Measurements from ENCODE around the gene LGALS12.

Gene LGALS12

DNA sequence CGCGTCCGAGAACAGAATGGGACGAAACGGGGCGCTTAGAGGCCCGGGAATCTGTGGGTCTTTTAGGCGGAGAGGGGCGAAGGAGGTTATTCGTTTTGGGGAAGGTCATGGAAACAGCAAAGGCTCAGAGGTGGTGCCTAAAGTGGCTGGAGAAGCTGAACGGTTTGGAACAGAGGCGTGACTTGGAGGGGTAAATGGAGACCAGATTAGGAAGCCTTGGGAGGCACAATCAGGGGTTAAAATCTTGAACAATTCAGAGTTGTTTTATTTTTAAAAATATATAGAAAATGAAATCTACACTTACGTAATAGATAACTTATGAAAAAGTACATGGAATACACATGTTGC, 14.7 kb upstream of the LGALS12 start:
- H4K20me1 ChIP-seq (ENCODE audit: insufficient read depth, low read length), result no peaks in the 10 kb centered on the region
- H3K4me2 ChIP-seq (ENCODE audit: low read length), result no peak overlapping the region
- H3K4me3 ChIP-seq (ENCODE audit: low read length), result no peak overlapping the region
- H3K79me2 ChIP-seq (ENCODE audit: low read length), result no peaks in the 10 kb centered on the region
- H2AFZ ChIP-seq (ENCODE audit: low read depth, low read length), result no peak overlapping the region
- no peak for TF ChIP-seq EZH2phosphoT487 (IDR thresholded peaks at IDR 0.05; ENCODE audit: low read depth)
- TF ChIP-seq, protein P1, sequence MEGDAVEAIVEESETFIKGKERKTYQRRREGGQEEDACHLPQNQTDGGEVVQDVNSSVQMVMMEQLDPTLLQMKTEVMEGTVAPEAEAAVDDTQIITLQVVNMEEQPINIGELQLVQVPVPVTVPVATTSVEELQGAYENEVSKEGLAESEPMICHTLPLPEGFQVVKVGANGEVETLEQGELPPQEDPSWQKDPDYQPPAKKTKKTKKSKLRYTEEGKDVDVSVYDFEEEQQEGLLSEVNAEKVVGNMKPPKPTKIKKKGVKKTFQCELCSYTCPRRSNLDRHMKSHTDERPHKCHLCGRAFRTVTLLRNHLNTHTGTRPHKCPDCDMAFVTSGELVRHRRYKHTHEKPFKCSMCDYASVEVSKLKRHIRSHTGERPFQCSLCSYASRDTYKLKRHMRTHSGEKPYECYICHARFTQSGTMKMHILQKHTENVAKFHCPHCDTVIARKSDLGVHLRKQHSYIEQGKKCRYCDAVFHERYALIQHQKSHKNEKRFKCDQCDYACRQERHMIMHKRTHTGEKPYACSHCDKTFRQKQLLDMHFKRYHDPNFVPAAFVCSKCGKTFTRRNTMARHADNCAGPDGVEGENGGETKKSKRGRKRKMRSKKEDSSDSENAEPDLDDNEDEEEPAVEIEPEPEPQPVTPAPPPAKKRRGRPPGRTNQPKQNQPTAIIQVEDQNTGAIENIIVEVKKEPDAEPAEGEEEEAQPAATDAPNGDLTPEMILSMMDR (IDR thresholded peaks at IDR 0.05; ENCODE audit: low read depth, low read length), result no peak
- peaks cover 11% of the 10 kb centered on the region for H3K27me3 ChIP-seq (ENCODE audit: low read depth, low read length)
- H3K9ac ChIP-seq (ENCODE audit: low read length), result no peak overlapping the region
- no peaks in the 10 kb centered on the region for H3K36me3 ChIP-seq (replicated peaks; ENCODE audit: low read depth, low read length)
- no peaks in the 10 kb centered on the region for H3K9me3 ChIP-seq (ENCODE audit: insufficient read depth, low read length)
- H3K27ac ChIP-seq (ENCODE audit: low read length), result no peak overlapping the region
- H3K4me1 ChIP-seq (ENCODE audit: low read length), result no peaks in the 10 kb centered on the region

DNA sequence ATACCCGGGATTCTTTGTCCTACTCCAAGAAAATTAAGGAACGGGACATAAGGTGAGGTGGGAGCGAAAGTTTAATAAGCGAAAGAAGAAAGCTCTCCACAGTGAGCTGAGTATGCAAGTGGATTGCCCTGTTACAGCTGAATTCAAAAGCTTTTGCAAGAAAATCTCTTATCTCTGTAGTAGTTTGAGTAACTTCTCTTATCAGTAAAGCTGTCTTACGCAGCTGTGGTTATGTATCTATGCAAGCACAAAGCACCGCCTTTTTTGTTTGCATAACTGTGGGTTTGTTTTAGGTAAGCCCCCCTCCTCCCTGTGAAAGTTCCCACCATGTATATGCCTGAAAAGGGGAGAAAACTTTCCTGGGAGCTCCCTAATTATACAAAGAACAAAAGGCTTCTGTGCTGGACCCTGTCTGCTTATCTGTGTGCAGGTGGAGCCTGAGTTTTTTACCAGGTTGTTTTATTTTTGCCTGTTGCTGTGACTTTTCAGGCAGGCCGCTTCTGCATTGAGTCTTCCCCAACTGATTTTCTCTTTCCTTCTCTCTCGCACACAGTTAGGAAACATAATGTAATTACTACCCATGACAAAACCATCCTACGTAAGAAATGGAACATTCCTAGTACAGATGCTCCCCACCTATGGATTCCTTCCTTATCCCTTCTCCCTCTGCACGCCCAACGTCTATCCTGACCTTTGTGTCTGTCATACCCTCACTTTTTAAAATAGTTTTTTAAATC, 14.1 kb upstream of the LGALS12 start:
- Histone ChIP-seq H4K20me1 (ENCODE audit: insufficient read depth, low read length) (no peaks in the 10 kb centered on the region), H3K27ac (ENCODE audit: low read length) (no peak overlapping the region), H3K79me2 (ENCODE audit: low read length) (no peaks in the 10 kb centered on the region), H3K36me3 (replicated peaks; ENCODE audit: low read depth, low read length) (no peaks in the 10 kb centered on the region), H3K9me3 (ENCODE audit: insufficient read depth, low read length) (no peaks in the 10 kb centered on the region), H3K9ac (ENCODE audit: low read length) (no peak overlapping the region), H3K4me1 (ENCODE audit: low read length) (no peaks in the 10 kb centered on the region), H2AFZ (ENCODE audit: low read depth, low read length) (no peak overlapping the region), H3K4me2 (ENCODE audit: low read length) (no peak overlapping the region), H3K4me3 (ENCODE audit: low read length) (no peak overlapping the region), H3K27me3 (ENCODE audit: low read depth, low read length) (peaks cover 12% of the 10 kb centered on the region)
- TF ChIP-seq, protein P1 (IDR thresholded peaks at IDR 0.05; ENCODE audit: low read depth, low read length), result no peak
- TF ChIP-seq EZH2phosphoT487 (IDR thresholded peaks at IDR 0.05; ENCODE audit: low read depth), result no peak

DNA sequence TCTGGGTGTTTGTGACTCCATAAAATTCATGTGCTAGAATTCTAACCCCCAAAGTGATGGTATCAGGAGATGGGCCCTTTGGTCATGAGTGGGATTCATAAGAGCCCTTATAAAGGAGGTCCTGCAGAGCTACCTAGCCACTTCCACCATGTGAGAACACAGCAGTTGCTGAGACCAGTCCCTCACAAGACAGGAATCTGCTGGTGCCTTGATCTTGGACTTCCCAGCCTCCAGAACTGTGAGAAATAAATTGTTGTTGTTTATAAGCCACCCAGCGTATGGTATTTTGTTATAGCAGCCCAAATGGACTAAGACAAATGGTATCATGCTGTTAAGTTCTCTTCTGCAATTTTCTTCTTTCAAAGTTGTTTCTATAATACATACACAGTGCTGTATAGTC, 13.4 kb upstream of the LGALS12 start:
- peaks cover 12% of the 10 kb centered on the region for H3K27me3 ChIP-seq (ENCODE audit: low read depth, low read length)
- no peak overlapping the region for H3K4me2 ChIP-seq (ENCODE audit: low read length)
- H3K36me3 ChIP-seq (replicated peaks; ENCODE audit: low read depth, low read length), result no peaks in the 10 kb centered on the region
- H3K27ac ChIP-seq (ENCODE audit: low read length), result no peak overlapping the region
- H2AFZ ChIP-seq (ENCODE audit: low read depth, low read length), result no peak overlapping the region
- no peaks in the 10 kb centered on the region for H3K4me1 ChIP-seq (ENCODE audit: low read length)
- H3K9me3 ChIP-seq (ENCODE audit: insufficient read depth, low read length), result no peaks in the 10 kb centered on the region
- no peaks in the 10 kb centered on the region for H3K79me2 ChIP-seq (ENCODE audit: low read length)
- H3K4me3 ChIP-seq (ENCODE audit: low read length), result no peak overlapping the region
- no peak overlapping the region for H3K9ac ChIP-seq (ENCODE audit: low read length)
- TF ChIP-seq EZH2phosphoT487 (IDR thresholded peaks at IDR 0.05; ENCODE audit: low read depth), result no peak
- TF ChIP-seq, protein P1 (IDR thresholded peaks at IDR 0.05; ENCODE audit: low read depth, low read length), result no peak
- H4K20me1 ChIP-seq (ENCODE audit: insufficient read depth, low read length), result no peaks in the 10 kb centered on the region

DNA sequence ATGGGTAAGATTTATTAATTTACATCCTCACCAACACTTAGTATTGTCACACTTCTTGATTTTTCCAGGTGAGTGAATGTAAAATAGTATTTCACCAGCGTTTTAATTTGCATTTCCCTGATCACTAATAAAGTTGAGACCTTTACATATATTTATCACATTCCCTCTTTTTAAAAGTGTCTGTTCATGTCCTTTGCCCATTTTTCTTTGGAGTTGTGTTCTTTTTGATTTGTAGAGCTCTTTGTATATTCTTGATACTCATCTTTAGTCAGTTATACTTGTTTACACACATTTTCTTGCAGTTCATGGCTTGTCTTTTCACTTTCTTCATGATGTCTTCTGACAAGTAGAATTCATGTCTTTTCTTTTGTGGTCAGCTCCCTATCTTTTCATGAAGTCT, 12.8 kb upstream of the LGALS12 start:
- no peak overlapping the region for H3K27ac ChIP-seq (ENCODE audit: low read length)
- TF ChIP-seq, protein P1 (IDR thresholded peaks at IDR 0.05; ENCODE audit: low read depth, low read length), result no peak
- TF ChIP-seq EZH2phosphoT487 (IDR thresholded peaks at IDR 0.05; ENCODE audit: low read depth), result no peak
- H3K9me3 ChIP-seq (ENCODE audit: insufficient read depth, low read length), result no peaks in the 10 kb centered on the region
- no peak overlapping the region for H3K4me3 ChIP-seq (ENCODE audit: low read length)
- no peaks in the 10 kb centered on the region for H3K79me2 ChIP-seq (ENCODE audit: low read length)
- H3K36me3 ChIP-seq (replicated peaks; ENCODE audit: low read depth, low read length), result no peaks in the 10 kb centered on the region
- peaks cover 18% of the 10 kb centered on the region for H3K27me3 ChIP-seq (ENCODE audit: low read depth, low read length)
- no peak overlapping the region for H3K4me2 ChIP-seq (ENCODE audit: low read length)
- no peaks in the 10 kb centered on the region for H3K4me1 ChIP-seq (ENCODE audit: low read length)
- no peak overlapping the region for H3K9ac ChIP-seq (ENCODE audit: low read length)
- no peaks in the 10 kb centered on the region for H4K20me1 ChIP-seq (ENCODE audit: insufficient read depth, low read length)
- no peak overlapping the region for H2AFZ ChIP-seq (ENCODE audit: low read depth, low read length)

Data from OCI-LY3 (cell line).